ENCODE results near the gene SOCS3. TPM values are rescaled to one million over a fixed set of nuclear protein-coding genes. Genes with fewer than 3 reads are reported as not detected.

Gene SOCS3
- total and polyA plus RNA-seq, 10 of the 15 experiments (the other 5 are each of a cell fraction or from before 2014, with no cell fraction given): 0.05 to 3.9 (median 1.0) TPM

GRCh38 chr17:78358538-78359320 is 1.1 kb downstream of the SOCS3 start (continued):
- TF ChIP-seq SMAD5 (IDR thresholded peaks at IDR 0.05; ENCODE audit: low read depth): no peak
- no peak for TF ChIP-seq BCL3 (IDR thresholded peaks at IDR 0.05; ENCODE audit: borderline replicate concordance, insufficient read depth, low read depth, low read length, poor library complexity, severe bottlenecking)
- TF ChIP-seq NKRF (conservative IDR thresholded peaks at IDR 0.05): 0 out of 2 replicates have a peak, but pooled peaks have one; percentile 42
- peak; percentile 67 for TF ChIP-seq GATAD2B (conservative IDR thresholded peaks at IDR 0.05; ENCODE audit: low read depth)
- TF ChIP-seq MLLT1 (IDR thresholded peaks at IDR 0.05): 0 out of 2 replicates have a peak, but pooled peaks have one; percentile 18
- TF ChIP-seq IKZF1 (conservative IDR thresholded peaks at IDR 0.05): peak; percentile 27; the same call in 1 of the 2 replicates
- TF ChIP-seq ZSCAN29 (IDR thresholded peaks at IDR 0.05): no peak
